ENCODE measurements around the gene PDE1A.
A peak's percentile ranks its signal among the peaks of the same experiment; 100 is the strongest.

PDE1A gene

GRCh38 chr2:182261860-182262387, 164.9 kb downstream of the PDE1A start:
- DNase-seq: no peak

- DNase-seq: no peak
Observed at GRCh38 chr2:182259629-182260150, 167.1 kb downstream of the PDE1A start.

- DNase-seq: no peak
Observed at GRCh38 chr2:182252534-182252933, 174.3 kb downstream of the PDE1A start.

GRCh38 chr2:182248898-182249297, 177.9 kb downstream of the PDE1A start:
- no peak for DNase-seq

GRCh38 chr2:182248362-182248761, 178.5 kb downstream of the PDE1A start:
- no peak for DNase-seq

GRCh38 chr2:182247831-182248230, 179.0 kb downstream of the PDE1A start:
- no peak for DNase-seq

- no peak for DNase-seq
Observed at GRCh38 chr2:182245963-182246362, 180.9 kb downstream of the PDE1A start.

GRCh38 chr2:182242609-182243008, 184.2 kb downstream of the PDE1A start:
- DNase-seq: no peak

GRCh38 chr2:182241936-182242335, 184.9 kb downstream of the PDE1A start:
- no peak for DNase-seq

- DNase-seq: peak in 2 of 5 donors; percentile 1 to 22
Observed at GRCh38 chr2:182240862-182241371, 185.9 kb downstream of the PDE1A start.

GRCh38 chr2:182230561-182230960, 196.3 kb downstream of the PDE1A start:
- no peak for DNase-seq

- DNase-seq: no peak
Observed at GRCh38 chr2:182229297-182229696, 197.5 kb downstream of the PDE1A start.

GRCh38 chr2:182228741-182229140, 198.1 kb downstream of the PDE1A start:
- DNase-seq: no peak

- DNase-seq: no peak
Observed at GRCh38 chr2:182228073-182228473, 198.8 kb downstream of the PDE1A start.

- no peak for DNase-seq
Observed at GRCh38 chr2:182226807-182227206, 200.0 kb downstream of the PDE1A start.

GRCh38 chr2:182224669-182225068, 202.2 kb downstream of the PDE1A start:
- DNase-seq: no peak

GRCh38 chr2:182220998-182221397, 205.8 kb downstream of the PDE1A start:
- DNase-seq: no peak

- no peak for DNase-seq
Observed at GRCh38 chr2:182220335-182220734, 206.5 kb downstream of the PDE1A start.

- no peak for DNase-seq
Observed at GRCh38 chr2:182210669-182211068, 216.2 kb downstream of the PDE1A start.

- DNase-seq: no peak
Observed at GRCh38 chr2:182208421-182208820, 218.4 kb downstream of the PDE1A start.

GRCh38 chr2:182207049-182207746, 219.6 kb downstream of the PDE1A start:
- DNase-seq: no peak

- DNase-seq: no peak
Observed at GRCh38 chr2:182197529-182197928, 229.3 kb downstream of the PDE1A start.

GRCh38 chr2:182193291-182193690, 233.5 kb downstream of the PDE1A start:
- DNase-seq: no peak

- no peak for DNase-seq
Observed at GRCh38 chr2:182191061-182191460, 235.8 kb downstream of the PDE1A start.
